GM12878 (cell line): ENCODE data around the gene UCKL1. TPM values are rescaled to one million over a fixed set of nuclear protein-coding genes. Genes with fewer than 3 reads are reported as not detected.

Source experiments
- BCL11A ChIP-seq: IDR thresholded peaks from 2 replicates; pipeline ENCODE4 v1.6.1; 2011; ENCODE audit warnings: low read depth, low read length
- CBX5 ChIP-seq: sonication (generic); IDR thresholded peaks from 2 replicates; pipeline ENCODE4 v1.6.1; 2016; ENCODE audit warnings: low read depth, moderate library complexity, mild to moderate bottlenecking, inconsistent platforms
- EGR1 ChIP-seq, 2 experiments: IDR thresholded peaks; 1 replicate in 1 of 2; 2 replicates in 1 of 2; pipeline ENCODE4 v1.6.1; 2011 to 2012; ENCODE audit warnings: low read depth in 2 of 2, low read length in 2 of 2, borderline replicate concordance in 1 of 2, mild to moderate bottlenecking in 1 of 2, moderate library complexity in 1 of 2
- ELK1 ChIP-seq: IDR thresholded peaks from 2 replicates; pipeline ENCODE4 v1.6.1; 2012; ENCODE audit warnings: low read depth, low read length, improper control_type of control experiment
- ESRRA ChIP-seq: IDR thresholded peaks from 2 replicates; pipeline ENCODE4 v1.6.1; 2012; ENCODE audit warnings: mild to moderate bottlenecking, low read length, improper control_type of control experiment
- MEF2A ChIP-seq: IDR thresholded peaks from 2 replicates; pipeline ENCODE4 v1.6.1; 2011; ENCODE audit warnings: low read depth, mild to moderate bottlenecking, low read length, moderate library complexity; ENCODE audit not compliant: insufficient read depth
- NFXL1 ChIP-seq: fragments of 450-650 bp; IDR thresholded peaks from 2 replicates; pipeline ENCODE4 v1.6.1; 2017; ENCODE audit warnings: antibody characterized with exemption, mild to moderate bottlenecking, borderline replicate concordance
- NR2C2 ChIP-seq: IDR thresholded peaks from 2 replicates; pipeline ENCODE4 v1.6.1; 2011; ENCODE audit warnings: borderline replicate concordance, low read depth; ENCODE audit not compliant: control insufficient read depth, insufficient read length
- PBX3 ChIP-seq: IDR thresholded peaks from 2 replicates; pipeline ENCODE4 v1.6.1; 2011; ENCODE audit warnings: mild to moderate bottlenecking, low read depth, low read length, moderate library complexity; ENCODE audit not compliant: insufficient replicate concordance
- REST ChIP-seq: IDR thresholded peaks from 2 replicates; pipeline ENCODE4 v1.6.1; 2012; ENCODE audit warnings: mild to moderate bottlenecking, low read depth, low read length
- SIX5 ChIP-seq: IDR thresholded peaks from 2 replicates; pipeline ENCODE4 v1.6.1; 2011; ENCODE audit warnings: mild to moderate bottlenecking, low read depth, low read length, moderate library complexity; ENCODE audit not compliant: severe bottlenecking
- ZBTB11 ChIP-seq: fragments of 450-650 bp; formaldehyde crosslinking; IDR thresholded peaks from 2 replicates; pipeline ENCODE4 v1.5.0; 2022; ENCODE audit warnings: mild to moderate bottlenecking, missing genetic modification characterization
- ZNF687 ChIP-seq: fragments of 450-650 bp; IDR thresholded peaks from 2 replicates; pipeline ENCODE4 v1.6.1; 2017; ENCODE audit warnings: mild to moderate bottlenecking, moderate library complexity
- polyA plus RNA-seq, 11 experiments: library from polyadenylated mRNA; depleted of rRNA in 4 of 11; unstranded in 6 of 11; stranded (reverse) in 5 of 11; fragments of >200 nt; fragmentation: Nextera tagmentation in 4 of 11; fragmentation: Illumina TruSeq in 1 of 11; extraction: Ambion mirVana in 4 of 11; extraction: Trizol in 1 of 11; gene quantifications; 1 replicate in 1 of 11; 2 replicates in 10 of 11; pipeline versions ENCODE4 v1.2.1 to v1.2.3, GENCODE V29; 2011 to 2016; ENCODE audit warnings: inconsistent platforms in 2 of 11, missing spikeins in 2 of 11, low read depth in 1 of 11
- total RNA-seq, 4 experiments: library from RNA; depleted of rRNA in 3 of 4; stranded (reverse); fragments of >200 nt in 3 of 4; fragmentation: Illumina TruSeq in 1 of 4; extraction: Trizol in 1 of 4; gene quantifications; 2 replicates each; pipeline versions ENCODE4 v1.2.1 to v1.2.3, GENCODE V29; 2013 to 2021

UCKL1 gene
- total and polyA plus RNA-seq, 10 of the 15 experiments (the other 5 are each of a cell fraction or from before 2014, with no cell fraction given), result 2.4 to 36.3 (median 24.8) TPM

GRCh38 chr20:63978319-63979228, 22.4 kb upstream of the UCKL1 start (continued):
- TF ChIP-seq ZBTB11 (CRISPR knock-in tag) (peak; percentile 15; the same call in 1 of the 2 replicates), BCL11A (0 out of 2 replicates have a peak, but pooled peaks have one; percentile 13), NFXL1 (no peak), CBX5 (no peak), REST (no peak), MEF2A (0 out of 2 replicates have a peak, but pooled peaks have one; percentile 42), PBX3 (no peak), ESRRA (no peak), NR2C2 (no peak), ELK1 (no peak), EGR1 (IDR thresholded peaks at IDR 0.05; ENCODE audit: borderline replicate concordance in 1 of 2, low read depth in 2 of 2, low read length in 2 of 2) (peak in 1 of 2 experiments; percentile 94; a peak in 2 of 3 replicates), SIX5 (no peak), ZNF687 (peak; percentile 38; the same call in 1 of the 2 replicates)
